DMS79 (cell line): ENCODE data around the gene ANKRD22.

Experiments
- DNase-seq: peaks from one replicate; lab custom pipeline; 2025; lab: John Stamatoyannopoulos, UW

Gene ANKRD22

DNA sequence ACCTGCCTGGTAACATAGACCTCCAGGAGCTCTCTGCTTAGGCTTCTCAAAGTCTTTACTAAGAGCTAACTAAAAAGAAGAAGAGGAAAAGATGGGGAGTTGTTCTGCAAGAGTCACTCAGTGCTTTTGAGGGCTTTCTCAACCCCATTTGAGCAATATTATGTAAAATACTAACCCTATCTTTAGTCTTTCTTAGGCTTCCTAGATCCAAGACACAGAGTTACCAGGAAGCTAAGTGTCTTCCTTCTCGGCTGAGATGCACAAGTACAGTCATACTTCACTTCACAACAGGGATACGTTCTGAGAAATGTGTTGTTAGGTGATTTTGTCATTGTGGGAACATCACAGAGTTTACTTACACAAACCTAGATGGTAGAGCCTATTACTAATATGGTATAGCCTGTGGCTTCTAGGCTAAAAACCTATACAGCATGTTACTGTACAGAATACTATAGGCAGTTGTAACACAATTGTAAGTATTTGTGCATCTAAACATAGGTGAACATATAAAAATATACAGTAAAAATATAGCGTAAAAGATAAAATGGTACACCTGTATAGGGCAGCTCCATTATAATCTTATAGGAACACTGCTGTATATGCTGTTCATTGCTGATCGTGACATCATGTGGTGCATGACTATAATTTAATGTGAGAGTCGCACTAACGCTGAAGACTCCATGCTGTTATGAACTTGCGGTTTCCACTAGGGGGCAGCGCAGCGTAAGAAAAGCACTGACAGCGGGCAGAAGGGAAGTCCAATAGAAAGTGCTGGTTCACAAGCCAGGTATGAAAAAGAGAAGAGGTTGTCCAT is 16.3 kb downstream of the ANKRD22 start:
- no peak for DNase-seq

DNA sequence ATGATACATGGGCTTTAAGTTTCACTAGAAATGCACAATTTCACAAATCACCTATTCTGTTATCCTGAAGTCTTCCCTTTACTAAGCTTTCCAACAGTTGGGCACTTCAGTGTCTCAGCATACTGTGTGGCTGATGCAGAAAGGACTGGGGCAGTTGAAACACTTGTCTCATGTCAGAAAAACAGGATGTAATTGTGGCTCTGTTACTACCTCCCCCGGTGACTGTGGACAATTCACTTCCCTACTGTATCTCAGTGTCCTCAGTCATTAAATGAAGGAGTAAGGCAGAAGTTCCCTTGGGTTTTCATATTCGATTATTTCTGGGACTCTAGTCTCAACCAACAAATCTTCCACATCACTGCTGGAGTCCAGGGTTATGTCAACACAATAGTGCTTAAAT is 17.9 kb downstream of the ANKRD22 start:
- no peak for DNase-seq

DNA sequence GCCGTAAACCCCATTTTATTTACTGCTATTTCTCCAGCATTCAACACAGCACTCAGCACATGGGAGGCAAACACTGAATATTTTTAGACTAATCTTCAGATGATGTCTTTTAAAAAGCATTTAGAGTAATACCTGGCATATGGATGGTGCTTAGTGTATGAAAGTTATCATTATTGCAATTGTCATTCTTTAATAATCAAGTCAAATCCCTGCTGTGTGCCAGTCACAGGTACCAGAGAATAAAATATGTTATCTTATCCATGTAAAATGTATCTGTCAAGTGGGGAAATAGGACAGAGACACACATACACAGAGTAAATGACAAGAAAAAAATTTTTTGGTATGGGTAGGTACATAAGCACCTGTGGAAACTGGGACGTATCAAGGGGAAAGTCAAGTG is 18.5 kb downstream of the ANKRD22 start:
- no peak for DNase-seq

DNA sequence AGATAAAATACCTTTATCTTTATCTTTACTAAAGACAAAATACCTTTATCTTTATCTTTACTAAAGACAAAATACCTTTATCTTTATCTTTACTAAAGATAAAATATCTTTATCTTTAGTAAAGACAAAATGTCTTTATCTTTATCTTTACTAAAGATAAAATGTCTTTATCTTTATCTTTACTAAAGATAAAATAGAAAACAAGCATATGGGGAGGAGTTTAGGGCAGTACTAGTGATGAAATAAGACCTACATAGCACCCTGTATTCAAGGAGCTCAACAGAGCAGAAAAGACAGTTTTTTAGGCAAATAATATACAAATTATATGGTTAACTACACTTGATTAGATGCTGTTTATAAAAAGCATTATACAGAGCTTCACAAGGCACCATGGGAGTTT is 19.3 kb downstream of the ANKRD22 start:
- no peak for DNase-seq

DNA sequence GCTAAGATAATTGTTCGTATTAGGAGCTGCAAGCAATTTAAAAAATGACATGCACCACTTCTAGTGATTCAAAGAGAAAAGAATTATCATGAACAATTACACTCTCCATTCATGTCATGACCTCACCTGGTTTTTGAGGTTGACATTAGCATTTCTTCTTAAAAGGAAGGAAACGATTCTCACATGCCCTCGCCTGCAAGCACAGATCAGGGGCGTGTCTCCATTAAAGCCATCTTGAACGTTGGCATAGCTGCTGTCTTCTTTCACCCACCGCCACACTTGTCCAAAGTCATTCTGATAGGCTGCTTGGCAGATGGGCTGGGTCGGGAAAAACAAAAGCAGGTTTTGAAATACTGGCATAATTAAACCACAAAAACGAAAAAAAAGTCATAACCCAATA is 19.9 kb downstream of the ANKRD22 start:
- DNase-seq, result no peak

DNA sequence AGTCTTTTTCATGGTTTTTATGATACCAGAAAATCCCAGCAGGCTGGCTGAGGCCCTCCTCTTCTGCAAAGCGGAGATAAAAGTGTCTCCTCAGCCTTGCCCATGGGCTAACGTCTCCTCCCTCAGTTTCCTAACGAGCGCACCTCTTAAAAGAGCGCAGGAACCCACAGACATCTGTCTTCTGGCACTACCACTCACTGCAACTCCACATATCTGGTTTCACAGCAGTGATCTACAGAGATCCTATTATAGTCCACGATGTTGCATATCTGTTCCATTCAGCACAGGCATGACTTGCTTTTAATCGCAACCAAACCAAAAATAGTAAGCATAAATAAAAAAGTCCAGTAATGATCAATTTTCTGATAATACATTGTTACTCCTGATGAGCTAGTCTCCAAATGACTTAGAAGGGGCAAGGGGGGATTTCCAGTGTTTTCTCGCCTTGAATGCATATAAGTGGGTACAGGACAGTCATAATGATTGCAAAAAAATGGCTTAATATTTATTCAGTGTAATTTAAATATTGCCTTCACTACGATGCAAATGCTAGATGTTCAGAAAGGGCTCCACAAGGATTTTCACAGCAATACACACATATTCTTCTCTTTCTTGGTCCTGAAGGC is 20.9 kb downstream of the ANKRD22 start:
- DNase-seq, result no peak

DNA sequence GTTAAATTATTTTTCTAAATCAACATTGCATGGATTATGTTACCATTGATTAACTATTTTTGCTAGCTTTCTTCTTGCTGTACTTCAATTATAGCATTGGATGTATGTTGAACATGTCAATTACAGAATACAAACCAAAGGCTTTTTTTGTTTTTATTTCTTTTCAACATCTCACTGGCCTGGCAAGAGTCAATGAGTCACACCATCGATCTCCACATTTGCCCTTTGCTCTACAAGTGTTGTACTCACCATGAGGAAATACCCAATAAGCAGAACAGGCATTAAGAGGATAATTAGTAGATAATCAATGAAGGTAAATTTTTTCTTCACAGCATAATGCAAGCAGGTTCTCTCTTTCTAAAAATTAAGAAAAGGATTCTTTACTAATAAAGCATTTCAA is 23.3 kb downstream of the ANKRD22 start:
- no peak for DNase-seq

DNA sequence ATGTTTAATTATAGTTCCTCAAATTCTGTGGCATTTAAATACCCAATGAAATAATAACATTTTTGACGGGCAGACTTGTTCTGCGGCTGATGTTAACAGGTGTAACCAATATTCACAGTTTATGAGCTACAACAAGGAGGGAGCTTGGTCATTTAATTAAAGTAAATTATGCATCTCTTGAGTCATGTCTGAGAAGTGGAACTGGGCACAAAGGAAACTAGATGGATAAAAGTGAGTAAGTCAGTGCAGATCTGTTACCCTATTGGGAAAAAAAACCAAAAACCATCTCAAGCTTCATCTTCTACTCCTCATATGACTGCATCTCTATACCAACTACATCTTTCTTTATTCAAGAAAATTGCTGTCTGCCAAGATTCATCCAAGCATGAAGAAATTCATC is 24.0 kb downstream of the ANKRD22 start:
- no peak for DNase-seq

DNA sequence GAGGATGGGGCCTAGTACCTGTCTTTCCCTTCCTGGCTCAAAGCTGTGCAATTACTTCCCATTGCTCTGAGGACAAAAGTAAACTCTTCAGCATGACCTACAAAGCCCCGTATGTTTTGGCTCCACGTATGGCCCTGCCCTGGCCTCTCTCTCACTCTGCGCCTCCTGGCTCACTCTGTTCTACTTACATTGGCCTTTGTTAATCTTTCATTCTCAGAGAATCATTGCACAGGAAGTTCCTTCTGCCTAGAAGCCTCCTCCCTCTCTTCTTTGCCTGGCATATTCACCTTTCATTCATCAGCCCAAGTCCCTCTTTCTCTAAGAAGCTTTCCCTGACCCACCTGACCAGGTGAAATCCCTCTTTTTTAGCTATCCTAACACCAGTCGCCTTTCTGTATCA is 25.3 kb downstream of the ANKRD22 start:
- DNase-seq, result no peak

DNA sequence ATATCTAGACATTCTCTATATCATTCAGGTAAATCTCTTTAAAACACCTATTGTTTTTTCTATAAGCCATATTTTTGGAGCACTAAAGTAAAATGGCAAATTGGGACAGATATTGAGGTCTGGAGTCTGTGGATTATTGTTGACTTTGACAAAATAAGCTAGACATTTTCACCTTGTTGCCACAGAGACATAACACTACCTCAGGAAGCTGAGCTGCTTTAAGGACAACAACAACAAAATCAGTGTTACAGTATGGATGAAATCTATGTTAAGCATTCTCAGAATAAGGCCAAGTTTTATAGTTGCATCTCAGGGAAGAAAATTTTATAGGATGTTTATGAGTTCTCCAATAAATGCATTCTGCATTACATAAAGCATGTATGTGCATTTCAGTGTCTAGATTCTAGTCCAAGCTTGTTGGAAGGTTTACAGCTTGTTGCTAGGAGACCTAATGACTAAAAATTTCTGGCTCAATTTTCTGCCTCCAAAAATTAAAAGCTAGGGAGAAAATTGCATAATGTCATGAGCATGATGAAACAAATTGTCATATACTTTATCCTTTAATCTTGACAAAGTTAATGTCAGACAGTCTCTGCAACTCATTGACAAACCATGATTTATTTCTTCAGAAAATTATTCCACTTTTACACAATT is 30.8 kb downstream of the ANKRD22 start:
- DNase-seq, result no peak

DNA sequence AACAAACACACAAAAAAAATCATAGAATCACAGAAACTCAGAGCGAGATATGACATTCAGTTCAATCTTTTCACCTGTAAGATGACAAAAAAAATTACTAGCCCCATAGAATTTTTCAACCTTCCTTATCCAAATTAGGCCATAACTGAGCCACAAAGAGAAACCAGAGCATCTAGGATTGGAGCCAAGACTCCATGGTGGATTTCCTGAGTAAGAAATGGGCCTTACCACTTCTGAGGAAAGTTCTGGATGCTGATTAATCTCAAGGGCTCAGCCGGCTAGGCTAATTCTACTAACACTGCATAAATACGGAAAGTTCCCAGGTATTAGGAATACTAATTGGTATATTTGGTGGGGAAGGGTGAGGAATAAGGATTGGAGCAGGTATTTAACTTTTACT is 32.4 kb downstream of the ANKRD22 start:
- no peak for DNase-seq

DNA sequence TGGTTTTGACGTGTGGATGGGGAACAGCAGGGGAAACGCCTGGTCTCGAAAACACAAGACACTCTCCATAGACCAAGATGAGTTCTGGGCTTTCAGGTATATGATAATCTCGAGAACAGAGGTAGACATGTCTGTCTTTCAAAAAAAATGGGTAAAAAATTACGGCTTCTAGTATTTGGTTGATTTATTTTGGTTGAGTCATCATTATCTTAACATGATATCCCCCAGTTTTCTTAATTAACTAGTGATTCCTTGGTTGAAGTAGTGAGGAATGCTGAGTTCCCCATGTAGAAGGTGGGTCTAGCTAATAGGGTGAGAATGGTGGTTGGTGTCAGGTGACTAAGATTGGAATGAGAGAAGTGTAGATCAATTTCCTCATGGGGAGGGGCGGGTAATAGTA is 38.4 kb downstream of the ANKRD22 start:
- no peak for DNase-seq

DNA sequence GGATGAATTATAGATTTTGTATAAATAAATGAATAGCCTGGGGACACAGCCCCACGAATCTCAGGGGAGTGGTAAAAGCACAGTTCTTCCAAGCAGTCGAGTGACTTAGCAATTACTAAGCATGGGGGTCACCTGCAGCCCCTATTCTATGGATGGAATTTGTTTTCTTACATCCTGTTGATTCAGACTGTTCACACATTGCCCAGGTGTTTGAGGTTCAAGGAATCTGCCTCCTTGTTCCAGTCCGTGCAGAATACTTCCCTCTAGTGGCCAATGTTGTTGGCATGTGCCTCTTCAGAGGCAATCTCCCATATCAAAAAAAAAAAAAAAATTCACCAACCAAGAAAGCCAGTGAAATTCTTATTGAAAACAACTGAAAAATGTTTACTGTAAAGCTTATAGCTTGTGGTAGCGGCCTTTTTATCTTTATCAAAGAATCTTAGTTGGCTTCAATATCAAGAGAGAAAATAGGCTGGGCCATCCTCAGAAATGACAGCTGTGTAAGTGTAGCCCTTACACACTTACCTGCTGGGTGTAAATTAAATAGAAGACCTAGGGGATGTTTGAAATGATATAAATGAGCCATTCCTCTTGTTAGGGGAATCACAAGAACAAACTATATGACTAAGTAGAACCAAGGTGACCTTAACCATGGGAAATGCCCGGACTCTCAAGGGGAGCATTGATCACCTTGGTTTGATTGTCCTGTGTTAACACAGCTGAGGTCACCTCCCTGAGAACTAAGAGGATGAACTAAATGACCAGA is 41.3 kb downstream of the ANKRD22 start:
- no peak for DNase-seq

DNA sequence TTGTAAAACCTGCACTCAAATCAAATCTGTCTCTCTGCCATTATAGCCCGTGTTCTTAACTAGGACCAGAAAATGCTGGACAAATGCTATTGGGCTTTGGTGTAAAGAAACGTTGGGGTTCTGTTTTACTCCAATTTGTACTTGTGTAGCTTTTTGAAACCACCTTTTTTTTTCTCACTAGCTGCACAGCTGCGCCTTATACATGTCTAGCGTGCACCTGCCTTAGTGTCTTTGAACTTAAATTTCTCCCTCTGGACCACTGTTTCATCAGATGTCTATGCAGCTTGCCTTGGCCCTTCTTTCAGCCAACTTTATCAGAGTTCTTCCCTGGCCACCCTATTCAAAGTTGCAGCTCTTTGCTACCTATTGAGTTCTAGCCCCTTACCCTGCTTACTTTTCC is 42.0 kb downstream of the ANKRD22 start:
- DNase-seq, result no peak

DNA sequence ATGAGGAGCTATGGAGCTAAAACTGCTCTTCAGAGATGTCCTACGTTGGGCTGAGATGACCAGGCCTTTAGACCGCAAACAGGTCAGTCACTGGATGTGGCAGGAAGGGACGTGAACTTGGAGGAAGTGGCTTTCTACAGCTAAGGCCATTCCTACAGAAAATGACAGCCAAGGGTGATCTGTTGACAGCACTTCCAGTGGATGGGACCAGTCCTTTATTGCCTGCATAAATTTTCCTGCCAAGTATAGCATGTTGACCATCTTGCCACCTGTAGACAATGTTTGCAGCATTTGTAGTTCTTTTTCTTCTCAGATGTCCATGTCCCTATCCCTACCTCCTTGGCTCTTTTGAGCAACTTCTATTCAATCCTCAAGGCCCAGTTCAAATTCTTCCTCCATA is 45.7 kb downstream of the ANKRD22 start:
- no peak for DNase-seq

DNA sequence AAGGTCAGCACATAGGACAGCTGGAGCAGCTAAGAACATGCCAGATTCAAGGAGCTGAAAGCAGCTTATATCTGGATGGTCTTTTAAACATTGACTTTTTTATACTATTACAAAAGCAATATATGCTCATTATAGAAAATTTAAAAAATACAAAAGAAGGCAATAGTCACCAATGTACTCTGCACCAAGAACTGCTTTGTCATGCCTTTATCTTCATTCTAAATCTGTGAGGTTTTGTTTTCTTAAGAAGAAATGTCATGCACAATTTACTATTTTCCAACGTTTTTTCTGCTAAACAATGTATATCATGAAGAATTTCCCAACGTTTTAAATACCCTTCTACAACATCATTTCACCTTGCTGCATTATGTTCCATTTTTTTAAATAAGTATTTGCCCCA is 46.3 kb downstream of the ANKRD22 start:
- no peak for DNase-seq

DNA sequence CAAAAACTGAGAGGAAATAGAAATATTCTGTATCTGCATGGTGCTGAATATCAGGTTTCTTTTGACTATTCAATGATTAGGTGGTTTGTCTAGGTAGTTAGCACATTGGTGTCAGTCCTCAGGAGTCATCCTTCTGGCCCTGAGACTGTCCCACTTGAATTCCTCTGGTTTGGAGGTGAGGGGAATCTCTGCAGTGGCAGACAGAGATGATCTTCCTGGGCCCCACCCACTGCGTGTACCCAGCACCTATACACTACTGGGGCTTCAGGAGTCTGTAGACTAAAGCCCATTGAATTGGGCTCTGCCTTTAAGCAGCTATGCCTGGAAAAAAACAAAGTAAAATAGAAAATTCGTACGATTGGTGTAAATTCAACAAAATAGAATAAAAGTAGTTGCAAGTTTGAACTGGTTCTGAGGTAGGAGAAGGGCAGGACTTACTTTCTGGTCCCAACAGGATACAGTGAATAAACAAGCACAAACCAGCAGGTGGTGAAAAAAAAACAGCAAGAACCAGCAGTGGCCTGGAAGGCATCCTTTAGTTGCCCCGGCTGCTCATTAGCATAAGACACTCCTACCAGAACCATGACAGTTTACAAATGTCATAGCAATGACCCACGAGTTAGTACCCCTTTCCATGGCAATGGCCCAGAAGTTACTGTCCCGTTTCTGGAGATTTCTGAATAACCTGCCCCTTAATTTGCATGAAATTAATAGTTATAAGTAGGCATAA is 47.4 kb downstream of the ANKRD22 start:
- DNase-seq, result no peak

DNA sequence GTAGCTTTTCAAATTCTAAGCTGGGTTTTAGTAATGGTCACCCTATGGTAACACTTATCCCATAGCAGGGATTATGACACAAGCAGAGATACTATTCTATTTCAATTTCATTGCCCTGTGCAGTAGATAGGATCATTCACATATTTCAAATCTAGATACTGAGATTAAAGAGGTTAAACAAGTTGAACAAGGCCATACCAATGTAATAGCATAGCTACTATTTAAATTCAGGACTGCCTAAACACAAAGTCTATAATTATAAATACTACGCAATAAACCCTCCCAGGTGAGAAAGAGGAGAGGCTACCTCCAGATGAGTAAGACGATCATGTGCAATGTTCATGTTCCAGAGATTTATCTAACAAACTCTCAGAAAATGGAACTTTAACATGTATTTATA is 48.0 kb downstream of the ANKRD22 start:
- no peak for DNase-seq

DNA sequence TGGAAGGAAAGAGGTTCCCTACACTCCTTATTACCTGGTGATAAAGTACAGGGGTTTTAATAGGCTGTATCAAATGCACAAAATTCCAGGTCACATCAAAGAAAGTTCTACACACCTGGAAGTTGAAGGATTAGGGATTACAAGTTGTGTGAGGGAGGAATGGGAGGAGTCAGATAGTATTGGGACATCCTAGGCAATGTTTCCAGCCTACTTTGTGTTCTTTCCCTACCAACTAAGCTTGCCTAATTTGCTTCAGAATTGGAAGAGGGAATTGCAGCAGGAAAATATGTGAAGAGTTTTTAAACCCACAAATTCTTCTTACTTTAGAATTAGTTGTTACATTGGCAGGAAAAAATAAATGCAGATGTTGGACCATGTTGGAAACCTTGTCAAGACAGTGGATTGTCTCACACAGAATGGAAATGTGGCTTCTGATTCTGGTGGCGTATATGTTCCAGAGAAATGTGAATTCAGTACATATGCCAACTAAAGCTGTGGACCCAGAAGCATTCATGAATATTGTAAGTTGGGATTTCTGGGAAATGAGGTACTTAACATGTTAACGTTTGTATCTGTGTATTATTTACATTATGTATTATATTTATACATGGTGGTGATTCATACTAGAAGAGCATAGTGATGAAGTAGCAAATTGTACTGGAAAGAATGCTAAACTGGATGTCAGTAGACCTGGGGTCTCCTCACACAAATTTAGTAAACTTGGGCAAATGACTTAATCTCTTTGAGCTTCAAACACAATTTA is 48.9 kb downstream of the ANKRD22 start, which contains the start of gene LIPM:
TSS of gene LIPM (plus strand) at position 208 of the 763 bp plus-strand sequence. CDS start at position 375, 167 bp downstream.
- DNase-seq, result no peak

DNA sequence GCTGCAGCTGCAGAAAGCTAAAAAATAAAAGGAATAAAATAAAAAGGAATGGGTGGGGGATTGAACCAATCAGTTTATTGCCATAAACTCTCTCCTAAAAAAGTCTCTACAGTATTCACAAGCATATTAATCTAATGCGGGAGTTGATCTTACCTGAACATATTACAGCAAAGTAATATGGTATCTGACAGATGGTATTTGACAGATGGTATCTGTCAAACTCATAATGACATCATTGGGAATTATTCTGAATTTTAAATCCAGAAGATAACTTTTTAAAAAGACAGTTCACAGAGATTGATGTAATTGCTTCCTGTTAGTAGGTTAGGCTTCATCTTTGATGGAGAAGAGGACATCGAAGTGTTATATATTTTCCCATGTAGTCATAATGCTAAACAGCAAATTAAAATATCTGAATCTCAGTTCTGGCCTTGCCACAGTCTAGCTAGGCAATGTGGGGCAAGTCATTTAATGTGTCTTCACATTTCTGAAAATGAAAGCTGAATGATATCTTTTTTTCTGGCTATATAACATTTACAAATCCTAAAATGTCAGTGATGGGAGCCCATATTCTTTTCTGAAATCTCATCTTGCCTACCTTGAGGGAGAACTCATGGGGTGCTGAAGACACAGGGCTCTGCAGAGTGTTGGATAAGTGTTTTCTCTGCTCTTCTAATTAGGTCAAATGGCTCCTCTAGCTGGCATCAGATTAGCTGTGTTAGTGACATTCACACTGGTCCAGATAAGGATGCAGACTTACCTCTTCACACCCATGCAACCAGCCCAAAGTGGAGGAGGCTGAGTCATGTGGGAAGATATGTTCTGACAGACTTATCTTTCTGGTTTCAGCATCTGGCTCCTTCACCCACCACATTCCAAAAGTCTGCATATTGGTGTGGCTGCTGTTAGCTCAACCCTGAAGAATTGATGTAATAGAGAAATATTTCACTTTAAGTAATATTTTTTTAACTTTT is 51.2 kb downstream of the ANKRD22 start:
- no peak for DNase-seq
